C4-2B (cell line): ENCODE data around the gene CDC37L1.
"Not testable (repeated sequence)": the region's sequence is repeated elsewhere in the genome, so short reads cannot be mapped to it uniquely, and the experiment has no call there.

ENCODE experiments used
- H3K27ac ChIP-seq: fragments of 450-650 bp; 2 replicates; pipeline ENCODE4 v1.5.1; 2017
- ZFX ChIP-seq: fragments of 450-650 bp; IDR thresholded peaks from 2 replicates; pipeline ENCODE4 v1.6.1; 2017
- TF ChIP-seq, protein P1 (sequence below): fragments of 450-650 bp; conservative IDR thresholded peaks from 2 replicates; pipeline ENCODE4 v1.5.1; 2017; ENCODE audit warnings: mild to moderate bottlenecking

Gene CDC37L1

DNA sequence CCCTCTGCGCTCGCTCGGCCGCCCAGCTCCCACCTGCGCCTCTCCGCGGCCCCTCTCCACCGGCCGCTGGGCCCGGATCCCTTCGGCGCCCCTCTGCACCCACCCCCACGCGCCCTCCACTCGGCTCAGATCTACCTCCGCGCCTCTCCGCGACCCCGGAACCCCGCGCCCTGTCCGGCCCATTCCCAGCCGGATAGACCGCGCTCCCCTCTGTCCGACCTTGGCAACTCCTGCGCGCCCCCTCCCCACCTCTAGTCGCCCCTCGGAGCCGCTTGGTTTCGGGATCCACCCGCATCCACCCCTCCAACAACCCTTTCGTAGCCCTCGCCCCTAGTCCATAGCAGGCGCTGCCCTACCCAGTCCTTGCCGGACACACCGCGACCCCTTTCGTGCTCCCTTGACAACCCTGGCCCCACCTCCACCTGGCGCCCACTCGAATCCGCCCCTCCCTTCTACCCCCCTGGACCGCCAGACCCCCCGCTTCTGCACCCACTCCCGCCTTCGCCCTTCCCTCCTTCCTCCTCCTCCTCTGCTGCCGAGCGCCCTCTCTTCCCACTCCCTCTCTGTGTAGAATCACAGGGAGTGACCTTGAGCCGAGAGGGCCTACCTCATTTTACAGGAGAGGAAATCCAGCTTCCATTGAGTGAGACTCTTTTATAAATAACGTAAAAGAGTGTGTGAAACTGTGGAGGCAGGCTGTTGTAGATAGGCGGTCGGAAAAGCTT lies 62.2 kb downstream of the CDC37L1 start:
- peak overlapping the region; percentile 94 for H3K27ac ChIP-seq

DNA sequence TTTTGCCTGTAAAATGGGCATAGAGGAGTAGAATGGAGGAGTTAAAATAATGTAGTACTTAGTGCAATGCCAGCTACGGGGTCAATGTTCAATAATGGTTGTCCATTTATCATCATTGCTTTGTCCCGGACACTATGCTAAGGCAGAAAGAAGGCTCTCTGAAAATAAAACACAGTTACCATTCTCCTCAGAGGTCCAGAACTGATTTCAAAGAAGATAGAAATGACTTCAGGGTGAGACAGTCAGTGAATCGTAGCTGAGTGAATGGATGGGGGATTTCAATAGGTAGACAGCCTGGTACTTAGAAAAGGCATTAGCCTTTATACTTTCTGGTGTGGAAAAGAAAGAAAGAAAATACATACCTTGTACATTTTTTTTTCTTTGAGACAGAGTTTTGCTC lies 62.9 kb downstream of the CDC37L1 start:
- H3K27ac ChIP-seq: no peak overlapping the region
- TF ChIP-seq, protein P1, sequence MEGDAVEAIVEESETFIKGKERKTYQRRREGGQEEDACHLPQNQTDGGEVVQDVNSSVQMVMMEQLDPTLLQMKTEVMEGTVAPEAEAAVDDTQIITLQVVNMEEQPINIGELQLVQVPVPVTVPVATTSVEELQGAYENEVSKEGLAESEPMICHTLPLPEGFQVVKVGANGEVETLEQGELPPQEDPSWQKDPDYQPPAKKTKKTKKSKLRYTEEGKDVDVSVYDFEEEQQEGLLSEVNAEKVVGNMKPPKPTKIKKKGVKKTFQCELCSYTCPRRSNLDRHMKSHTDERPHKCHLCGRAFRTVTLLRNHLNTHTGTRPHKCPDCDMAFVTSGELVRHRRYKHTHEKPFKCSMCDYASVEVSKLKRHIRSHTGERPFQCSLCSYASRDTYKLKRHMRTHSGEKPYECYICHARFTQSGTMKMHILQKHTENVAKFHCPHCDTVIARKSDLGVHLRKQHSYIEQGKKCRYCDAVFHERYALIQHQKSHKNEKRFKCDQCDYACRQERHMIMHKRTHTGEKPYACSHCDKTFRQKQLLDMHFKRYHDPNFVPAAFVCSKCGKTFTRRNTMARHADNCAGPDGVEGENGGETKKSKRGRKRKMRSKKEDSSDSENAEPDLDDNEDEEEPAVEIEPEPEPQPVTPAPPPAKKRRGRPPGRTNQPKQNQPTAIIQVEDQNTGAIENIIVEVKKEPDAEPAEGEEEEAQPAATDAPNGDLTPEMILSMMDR: no peak
- TF ChIP-seq ZFX: no peak

More for the DNA sequence above, 62.2 kb downstream of the CDC37L1 start:
- TF ChIP-seq, protein P1: peak; percentile 11; the same call in 1 of the 2 replicates
- no peak for TF ChIP-seq ZFX

DNA sequence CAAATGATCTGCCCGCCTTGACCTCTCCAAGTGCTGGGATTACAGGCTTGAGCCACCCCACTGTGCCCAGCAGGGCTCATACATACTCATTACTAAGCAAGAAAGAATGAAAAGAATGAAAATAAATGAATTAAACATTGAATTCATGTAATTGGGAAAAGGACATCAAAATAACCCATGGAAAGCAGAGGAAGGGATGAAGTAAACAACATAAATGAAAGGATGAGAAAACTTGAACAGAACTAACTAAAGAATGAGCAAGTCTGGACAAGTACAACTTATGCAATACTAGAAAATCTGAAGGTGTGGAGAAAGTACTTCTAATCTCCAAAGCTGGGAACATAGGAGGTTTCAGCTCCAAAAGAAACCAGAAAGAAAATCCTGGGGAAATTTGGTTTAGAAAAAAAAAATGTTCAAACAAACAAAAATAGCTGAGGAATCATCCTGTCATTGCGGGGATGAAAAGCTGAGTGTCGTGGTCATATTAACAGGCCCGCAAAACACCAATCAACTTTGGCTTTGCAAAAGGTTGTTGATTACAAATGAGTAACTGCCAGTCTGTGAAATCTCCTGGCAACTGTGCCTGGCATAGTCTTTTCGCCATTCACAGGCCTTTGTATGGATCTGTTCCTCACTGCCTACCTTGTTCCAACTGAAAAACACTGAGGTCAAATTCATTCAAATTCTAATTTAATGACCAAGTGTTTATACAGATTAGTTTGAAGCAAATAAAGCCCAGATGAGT lies 63.9 kb downstream of the CDC37L1 start:
- no peak overlapping the region for H3K27ac ChIP-seq
- TF ChIP-seq ZFX: no peak
- TF ChIP-seq, protein P1: no peak

DNA sequence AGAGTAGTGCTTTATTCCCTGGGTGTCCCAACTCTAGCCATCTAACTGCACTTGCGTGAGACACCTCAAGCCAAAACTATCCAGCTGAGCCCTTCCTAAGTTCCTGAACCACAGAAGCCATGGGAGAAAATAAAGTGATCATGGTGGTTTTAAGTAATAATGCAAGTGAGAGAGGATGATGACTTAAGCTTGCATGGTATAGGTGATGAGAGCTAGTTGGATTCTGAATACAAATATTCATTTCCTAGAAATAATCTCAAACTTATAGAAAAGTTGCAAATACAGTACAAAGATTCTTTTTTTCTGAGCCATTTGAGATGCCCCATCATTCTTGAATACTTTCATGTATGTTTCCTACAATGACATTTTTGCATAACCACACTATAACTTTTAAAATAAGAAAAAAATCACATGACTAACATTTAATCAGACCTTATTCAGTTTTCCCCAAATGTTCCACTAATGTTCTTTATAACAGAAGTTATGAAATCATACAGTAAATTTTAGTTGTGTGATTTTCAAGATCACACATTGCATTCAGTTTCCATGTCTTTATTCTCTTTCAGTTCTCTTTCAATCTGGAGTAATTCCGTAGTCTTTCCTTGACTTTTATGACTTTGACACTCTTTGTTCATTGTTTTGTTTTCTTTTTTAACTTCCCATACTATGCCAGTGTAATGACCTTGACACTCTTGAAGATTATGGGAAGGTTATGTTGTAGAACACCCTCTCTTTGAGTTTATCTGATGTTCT lies 67.1 kb downstream of the CDC37L1 start:
- H3K27ac ChIP-seq: no peak overlapping the region
- no peak for TF ChIP-seq ZFX
- TF ChIP-seq, protein P1: no peak

DNA sequence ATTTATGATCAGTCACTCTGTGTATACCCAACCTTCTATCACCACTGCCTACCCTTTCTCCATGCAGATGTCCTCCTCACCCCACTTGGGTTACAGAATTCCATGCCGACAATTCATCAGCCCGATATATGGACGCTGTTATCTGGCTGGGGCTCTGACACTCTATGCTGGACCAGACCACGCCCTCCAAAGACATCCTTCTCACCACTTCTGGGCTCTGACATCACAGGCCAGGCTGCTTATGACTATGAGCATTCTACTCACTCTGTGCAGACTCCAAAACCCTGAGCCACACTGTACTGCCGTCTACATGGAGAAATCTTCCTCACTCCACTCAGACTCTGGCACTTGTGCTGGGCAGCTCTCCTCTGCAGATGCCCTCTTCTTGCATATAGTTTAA lies 69.2 kb downstream of the CDC37L1 start:
- TF ChIP-seq, protein P1: no peak
- TF ChIP-seq ZFX: no peak
- H3K27ac ChIP-seq: no peak overlapping the region

DNA sequence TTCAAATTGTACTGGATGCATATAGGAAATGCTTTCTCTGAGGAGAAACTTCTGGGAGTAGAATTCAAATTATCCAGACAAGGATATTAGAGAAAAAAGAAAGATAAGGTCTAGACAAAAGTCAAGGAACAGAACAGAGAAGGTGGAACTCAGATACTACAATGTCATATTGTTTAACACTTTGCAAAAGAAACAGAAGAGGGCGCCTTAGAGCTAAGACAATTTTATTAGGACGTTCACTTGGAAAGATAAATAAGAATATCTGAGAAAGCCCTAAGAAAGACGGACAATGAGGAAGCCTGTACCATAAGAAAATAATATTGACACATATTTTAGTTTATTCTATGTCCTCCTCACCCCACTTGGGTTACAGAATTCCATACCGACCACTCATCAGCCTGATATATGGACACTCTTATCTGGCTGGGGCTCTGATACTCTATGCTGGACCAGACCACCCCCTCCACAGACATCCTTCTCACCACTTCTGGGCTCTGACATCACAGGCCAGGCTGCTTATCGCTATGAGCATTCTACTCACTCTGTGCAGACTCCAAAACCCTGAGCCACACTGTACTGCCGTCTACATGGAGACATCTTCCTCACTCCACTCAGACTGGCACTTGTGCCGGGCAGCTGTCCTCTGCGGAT lies 70.8 kb downstream of the CDC37L1 start:
- TF ChIP-seq ZFX: no peak
- TF ChIP-seq, protein P1: peak; percentile 84
- no peak overlapping the region for H3K27ac ChIP-seq

DNA sequence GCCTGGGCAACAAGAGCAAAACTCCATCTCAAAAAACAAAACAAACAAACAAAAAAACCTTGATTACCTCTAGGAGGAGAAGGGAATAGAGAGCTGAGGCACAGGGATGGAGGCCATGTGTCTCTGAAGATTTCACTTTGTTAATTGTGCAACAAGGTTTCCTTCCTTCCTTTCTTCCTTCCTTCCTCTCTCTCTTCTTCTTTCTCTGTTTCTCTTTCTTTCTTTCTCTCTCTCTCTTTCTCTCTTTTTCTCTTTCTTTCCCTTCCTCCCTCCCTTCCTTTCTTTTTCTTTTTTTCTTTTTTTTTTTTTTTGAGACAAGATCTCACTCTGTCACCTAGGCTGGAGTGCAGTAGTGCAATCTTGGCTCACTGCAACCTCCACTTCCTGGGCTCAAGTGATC lies 75.2 kb downstream of the CDC37L1 start:
- not testable (repeated sequence) for H3K27ac ChIP-seq
